Heart left ventricle (tissue), 16 donors: ENCODE measurements around the gene SH3RF2. TPM values are rescaled to one million over a fixed set of nuclear protein-coding genes. Genes with fewer than 3 reads are reported as not detected.
A peak's percentile ranks its signal among the peaks of the same experiment; 100 is the strongest.
"Not testable (repeated sequence)": the region's sequence is repeated elsewhere in the genome, so short reads cannot be mapped to it uniquely, and the experiment has no call there.

ENCODE experiments used
- ATAC-seq, 4 donors: fragments of 200-7000 bp; cut with Tn5 transposase; one replicate each; pipeline ENCODE4 v1.9.1; 2020 to 2022; ENCODE audit warnings: moderate library complexity in 4 of 4, mild to moderate bottlenecking in 3 of 4, moderate number of reproducible peaks in 1 of 4
- DNase-seq, 5 donors: peaks; one replicate each; pipeline ENCODE4 v3.0.0-alpha.2; 2020
- H3K27ac ChIP-seq, 12 donors: fragments of 200-600 bp; sonication (generic) in 4 of 12; one replicate each; pipeline versions ENCODE4 v1.5.0 to v1.8.0; 2016 to 2022; ENCODE audit warnings: mild to moderate bottlenecking in 2 of 12
- H3K27me3 ChIP-seq, 9 donors: fragments of 200-600 bp; sonication (generic) in 2 of 9; one replicate each; pipeline versions ENCODE4 v1.5.1 to v1.8.0; 2016 to 2022; ENCODE audit warnings: mild to moderate bottlenecking in 3 of 9
- H3K36me3 ChIP-seq, 9 donors: fragments of 200-600 bp; sonication (generic) in 2 of 9; one replicate each; pipeline versions ENCODE4 v1.5.0 to v1.8.0; 2018 to 2022; ENCODE audit warnings: mild to moderate bottlenecking in 2 of 9
- H3K4me1 ChIP-seq, 12 donors: fragments of 200-600 bp; sonication (generic) in 4 of 12; one replicate each; pipeline versions ENCODE4 v1.5.0 to v1.8.0; 2016 to 2022; ENCODE audit warnings: mild to moderate bottlenecking in 3 of 12
- H3K4me3 ChIP-seq, 12 donors: fragments of 200-600 bp; sonication (generic) in 4 of 12; one replicate each; pipeline versions ENCODE4 v1.5.0 to v1.8.0; 2017 to 2022; ENCODE audit warnings: mild to moderate bottlenecking in 9 of 12, moderate library complexity in 4 of 12
- H3K9me3 ChIP-seq, 12 donors: fragments of 200-600 bp; sonication (generic) in 4 of 12; one replicate each; pipeline versions ENCODE4 v1.5.0 to v1.8.0; 2016 to 2022; ENCODE audit warnings: mild to moderate bottlenecking in 1 of 12
- CTCF ChIP-seq, 12 donors: fragments of 200-600 bp; sonication (generic) in 4 of 12; IDR thresholded peaks; one replicate each; pipeline versions ENCODE4 v1.5.0 to v1.8.0; 2018 to 2022; ENCODE audit warnings: antibody characterized with exemption in 12 of 12, mild to moderate bottlenecking in 5 of 12
- POLR2A ChIP-seq, 2 donors: fragments of 450-650 bp; IDR thresholded peaks; one replicate each; pipeline ENCODE4 v1.6.1; 2017; ENCODE audit warnings: antibody characterized with exemption in 2 of 2, mild to moderate bottlenecking in 2 of 2, moderate library complexity in 2 of 2
- WGBS, 4 donors: extraction: QIAGEN DNeasy Blood & Tissue Kit in 2 of 4; methylation state at CpG; one replicate each; pipeline versions ENCODE4 v1.1.5 to v1.1.7; 2013 to 2018; 5-methylcytosine and 5-hydroxymethylcytosine counted together
- intact Hi-C, 10 donors: fragments of 100-400 bp; cut with DNase I; formaldehyde crosslinking; loops; one replicate each; pipeline versions ENCODE4 v1.11.1 to v1.14.2; 2022
- polyA plus RNA-seq, 2 donors: library from polyadenylated mRNA; stranded (reverse); fragments of 200-250 nt; gene quantifications; one replicate each; pipeline ENCODE4 v1.2.3, GENCODE V29; 2013
- total RNA-seq, 9 donors: library from RNA; depleted of rRNA in 2 of 9; stranded (reverse); fragments of >200 nt in 2 of 9; fragmentation: NEBNext Ultra II Directional in 3 of 9; extraction: Animal tissue kit (Norgen Biotek cat#: 25700) in 3 of 9; gene quantifications; one replicate each; pipeline versions ENCODE4 v1.1.0 to v1.2.4, GENCODE V29; 2016 to 2023
- donor health status: ischemic (EF 13 %, LVEDD 7.1; RV severe dilation, severe dysfunction).
- donor health status: healthy with polysubstance abuse.
- donor health status: DM: no; HTN: yes; CAD: no.
- donor health status: DM: no; HTN: no; CAD: no.
- donor health status: ischemic (EF 25% LVEDD 6.9; RV normal size, moderate dysfunction).
- donor health status: ischemic (EF 25% LVEDD 5.7; RV mildly dilated, moderate dysfunction).
- donor health status: healthy.
- donor health status: DM: yes; HTN: yes; CAD: no.
- donor health status: ischemic (EF 35%, LVEDD 5.7; RV mildly dilated, moderate dysfunction).
- donor health status: nonischemic (EF 11% LVEDD 7.7; RV severe dilation, severe dysfunction).
- donor health status: DM: yes; HTN: yes; CAD: no.
- donor health status: PGD.
- donor health status: ischemic (EF 29% LVEDD 5.4; RV normal size, mild dysfunction).
- donor health status: nonischemic (EF 23%, LVEDD 6.1; RV moderate dilation, normal function).

Gene SH3RF2
- total and polyA plus RNA-seq, 11 donors: 31.3 to 750 (median 180) TPM

GRCh38 chr5:146006470-146007190, 70.3 kb downstream of the SH3RF2 start:
- H3K27ac ChIP-seq: no peak overlapping the region
- ATAC-seq: no peak
- TF ChIP-seq CTCF (IDR thresholded peaks at IDR 0.05) (no peak), POLR2A (IDR thresholded peaks at IDR 0.05) (no peak)

GRCh38 chr5:146007270-146007669, 70.9 kb downstream of the SH3RF2 start:
- DNase-seq (no peak), ATAC-seq (peak in 1 of 4 donors; percentile 50)
- no peaks in the 10 kb centered on the region for H3K27me3 ChIP-seq
- H3K4me1 ChIP-seq: no peaks in the 10 kb centered on the region
- H3K9me3 ChIP-seq: peaks cover 0 to 8% (median 0%) of the 10 kb centered on the region in 12 donors
- no peak overlapping the region for H3K27ac ChIP-seq
- H3K4me3 ChIP-seq: no peak overlapping the region
- TF ChIP-seq CTCF (IDR thresholded peaks at IDR 0.05) (no peak), POLR2A (IDR thresholded peaks at IDR 0.05) (no peak)
- intact Hi-C loops: no loop called here
- no peaks in the 10 kb centered on the region for H3K36me3 ChIP-seq
- WGBS, 4 donors: 67 to 82% (median 73%) methylated on average over 3 of the region's 3 CpGs

More at GRCh38 chr5:146006470-146007190, 70.3 kb downstream of the SH3RF2 start:
- Histone ChIP-seq H3K4me3 (no peak overlapping the region), H3K27me3 (no peaks in the 10 kb centered on the region), H3K36me3 (no peaks in the 10 kb centered on the region), H3K4me1 (no peaks in the 10 kb centered on the region), H3K9me3 (peaks cover 0 to 8% (median 0%) of the 10 kb centered on the region in 12 donors)
- DNase-seq: no peak
- intact Hi-C loops: no loop called here
- 80 to 87% (median 84%) methylated on average over 6 of the region's 6 CpGs for WGBS, 4 donors

GRCh38 chr5:146007989-146008388, 71.6 kb downstream of the SH3RF2 start:
- DNase-seq (no peak), ATAC-seq (no peak)
- Histone ChIP-seq H3K27ac (no peak overlapping the region), H3K4me3 (no peak overlapping the region), H3K9me3 (peaks cover 0 to 8% (median 0%) of the 10 kb centered on the region in 12 donors), H3K36me3 (no peaks in the 10 kb centered on the region), H3K27me3 (no peaks in the 10 kb centered on the region), H3K4me1 (no peaks in the 10 kb centered on the region)
- no peak for TF ChIP-seq POLR2A (IDR thresholded peaks at IDR 0.05)
- no peak for TF ChIP-seq CTCF (IDR thresholded peaks at IDR 0.05)
- 78 to 84% (median 80%) methylated on average over 4 of the region's 4 CpGs for WGBS, 4 donors
- intact Hi-C loops: no loop called here

- no peaks in the 10 kb centered on the region for H3K36me3 ChIP-seq
- intact Hi-C loops: no loop called here
- no peak for DNase-seq
- H3K4me3 ChIP-seq: no peak overlapping the region
- peaks cover 0 to 8% (median 0%) of the 10 kb centered on the region in 12 donors for H3K9me3 ChIP-seq
- 70 to 91% (median 81%) methylated on average over 1 of the region's 1 CpG for WGBS, 4 donors
- no peak for ATAC-seq
- H3K27me3 ChIP-seq: no peaks in the 10 kb centered on the region
- no peaks in the 10 kb centered on the region for H3K4me1 ChIP-seq
- no peak overlapping the region for H3K27ac ChIP-seq
- TF ChIP-seq POLR2A (IDR thresholded peaks at IDR 0.05) (no peak), CTCF (IDR thresholded peaks at IDR 0.05) (no peak)
These were observed 72.6 kb downstream of the SH3RF2 start for GRCh38 chr5:146009020-146009419.

GRCh38 chr5:146010447-146010846, 74.1 kb downstream of the SH3RF2 start:
- H3K36me3 ChIP-seq, H3K4me3 ChIP-seq, H3K27me3 ChIP-seq, intact Hi-C loops, H3K4me1 ChIP-seq, H3K27ac ChIP-seq, ATAC-seq, DNase-seq, H3K9me3 ChIP-seq: not testable (repeated sequence)
- 73 to 93% (median 89%) methylated on average over 5 of the region's 5 CpGs for WGBS, 4 donors
